HG03520 (cell line): ENCODE data around the gene SPTB.

ENCODE experiments used
- ATAC-seq: cut with Tn5 transposase; IDR thresholded peaks from one replicate; pipeline ENCODE4 v1.9.1; 2021; ENCODE audit warnings: mild to moderate bottlenecking, moderate library complexity; ENCODE audit not compliant: unreplicated experiment

Gene SPTB

DNA sequence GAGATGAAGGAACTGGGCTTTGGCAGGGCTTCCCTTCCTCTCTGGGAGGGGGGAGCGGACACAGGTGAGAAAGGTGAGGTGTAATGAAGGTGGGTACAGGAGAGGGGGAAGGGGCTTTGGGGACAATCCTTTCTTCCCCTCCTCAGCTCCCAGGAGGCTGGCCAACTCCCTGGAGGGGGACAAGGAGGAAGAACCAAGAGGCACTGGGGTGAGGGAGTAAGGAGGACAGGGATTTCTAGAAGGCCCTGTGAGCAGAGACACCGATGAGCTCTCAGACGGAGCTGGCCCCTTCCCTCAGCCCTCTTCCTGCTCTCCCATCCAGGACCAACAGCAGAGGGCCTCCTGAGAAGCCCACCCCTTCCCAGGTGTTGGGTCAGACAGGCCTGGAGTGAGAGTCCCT, 122.1 kb downstream of the SPTB start:
- no peak for ATAC-seq

DNA sequence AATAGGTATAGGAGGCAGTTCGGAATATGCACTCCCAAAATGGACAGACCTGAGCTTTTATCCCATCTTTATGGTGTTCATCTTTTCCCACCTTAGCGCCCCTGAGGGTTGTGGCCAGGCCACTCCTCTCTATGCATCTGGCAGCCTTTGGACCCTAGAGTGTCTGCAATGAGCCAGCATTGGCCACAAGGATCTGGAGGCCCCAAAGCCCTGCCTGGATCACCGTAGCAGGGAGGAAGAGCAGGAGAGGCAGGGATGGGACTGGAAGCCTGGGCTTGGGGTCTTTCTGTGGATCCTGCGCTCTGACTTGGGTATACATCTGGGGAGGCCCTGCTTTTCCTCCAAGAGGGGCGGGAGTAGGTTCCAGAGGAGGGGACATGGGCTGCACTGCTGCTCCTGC, 123.0 kb downstream of the SPTB start:
- ATAC-seq, result no peak

GRCh38 chr14:64755781-64756221, 123.9 kb downstream of the SPTB start:
- ATAC-seq, result no peak

- ATAC-seq, result no peak
Measured at GRCh38 chr14:64754685-64755084, 125.0 kb downstream of the SPTB start.

GRCh38 chr14:64753999-64754398, 125.7 kb downstream of the SPTB start:
- ATAC-seq, result no peak

DNA sequence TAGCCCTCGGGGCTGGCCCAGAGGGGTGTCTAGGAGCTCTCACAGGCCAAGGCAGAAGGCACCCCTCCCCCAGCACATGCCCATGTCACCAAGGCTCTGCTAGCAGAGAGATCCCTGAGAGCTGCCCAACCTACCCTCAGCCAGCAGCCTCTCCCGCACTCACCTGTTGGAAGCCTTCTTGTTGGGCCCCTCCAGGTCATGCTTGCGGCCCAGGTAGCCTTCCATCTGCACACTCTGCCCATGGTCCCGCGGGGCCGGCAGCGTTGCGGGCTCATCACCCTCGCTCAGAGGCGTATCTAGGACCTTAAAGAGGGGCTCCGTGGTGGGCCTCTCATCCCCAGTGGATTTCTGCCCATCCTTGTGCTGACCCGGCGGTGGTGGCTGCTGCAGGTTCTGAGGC, 126.3 kb downstream of the SPTB start:
- ATAC-seq, result no peak

- no peak for ATAC-seq
Measured at GRCh38 chr14:64752909-64753308, 126.8 kb downstream of the SPTB start.

DNA sequence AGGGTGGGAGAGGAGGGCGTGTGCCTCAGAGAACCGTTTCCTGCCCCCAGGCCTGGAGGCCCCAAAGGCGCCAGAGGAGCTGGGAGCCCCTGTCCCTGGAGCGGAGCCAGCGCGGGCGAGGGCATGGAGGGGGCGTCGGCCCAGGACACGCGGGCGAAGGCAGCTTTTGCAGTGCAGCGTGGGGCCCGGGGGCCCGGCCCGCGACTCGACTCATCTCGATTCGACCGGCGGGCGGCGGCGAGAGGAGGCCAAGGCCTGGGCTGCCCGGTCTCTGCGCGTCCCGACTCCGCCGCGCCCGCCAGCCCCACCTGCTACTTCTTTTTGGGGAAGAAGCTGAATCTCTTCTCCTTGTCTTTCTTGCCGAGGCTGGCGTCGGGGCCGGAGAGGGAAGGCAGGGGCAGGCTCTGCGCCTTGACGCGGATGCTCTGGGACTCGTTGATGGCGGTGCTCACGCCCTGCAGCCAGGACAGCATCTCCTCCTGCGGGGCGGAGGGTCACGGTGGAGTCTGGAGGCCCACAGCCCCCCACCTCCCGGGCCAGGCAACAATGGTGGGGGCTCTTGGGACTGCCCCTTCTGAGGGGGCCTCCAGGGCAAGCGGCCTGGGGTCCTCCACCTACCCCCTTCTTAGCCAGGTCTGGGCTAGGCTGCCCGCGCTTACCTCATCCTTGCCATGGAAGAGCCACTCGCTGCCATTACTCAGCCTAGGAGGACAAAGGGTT, 130.6 kb downstream of the SPTB start:
- ATAC-seq, result no peak

DNA sequence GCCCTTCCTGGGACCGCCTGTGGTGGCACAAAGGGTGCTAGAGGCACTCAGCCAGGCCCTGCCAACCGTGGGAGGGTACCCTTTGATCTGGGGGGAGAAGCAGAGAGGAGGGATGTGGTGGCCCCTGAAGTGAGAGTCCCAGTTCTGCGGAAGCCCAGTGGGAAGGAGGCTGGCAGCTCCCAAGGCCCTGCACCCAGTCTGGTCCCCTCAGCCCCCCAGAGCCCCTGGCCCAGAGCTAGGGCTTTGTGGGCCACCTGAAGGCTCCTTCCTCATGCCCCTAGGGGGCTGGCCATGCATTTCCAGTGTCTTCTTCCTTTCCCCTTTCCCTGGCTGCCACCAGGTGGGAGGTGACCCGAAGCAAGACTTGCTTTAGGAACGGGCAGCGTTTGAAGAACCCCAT, 131.2 kb downstream of the SPTB start:
- no peak for ATAC-seq

DNA sequence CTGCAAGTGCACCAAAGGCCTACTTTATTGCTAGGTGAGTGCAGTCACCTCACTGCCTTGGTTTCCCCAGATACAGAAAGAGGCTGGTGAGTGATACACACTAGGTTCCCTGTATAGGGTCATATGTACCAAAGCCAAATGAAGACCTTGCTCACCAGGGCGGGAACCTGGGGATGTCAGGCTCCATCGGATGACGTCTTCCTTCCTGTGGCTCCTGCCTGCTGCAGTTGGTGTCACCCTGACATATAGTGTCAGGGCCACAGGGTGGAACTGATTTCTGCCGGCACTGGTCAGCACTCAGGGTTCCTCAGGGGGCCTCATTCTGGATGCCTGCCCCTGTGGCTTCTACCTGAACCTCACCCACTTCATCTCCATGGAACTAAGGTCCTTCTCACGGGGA, 132.4 kb downstream of the SPTB start:
- ATAC-seq, result no peak

DNA sequence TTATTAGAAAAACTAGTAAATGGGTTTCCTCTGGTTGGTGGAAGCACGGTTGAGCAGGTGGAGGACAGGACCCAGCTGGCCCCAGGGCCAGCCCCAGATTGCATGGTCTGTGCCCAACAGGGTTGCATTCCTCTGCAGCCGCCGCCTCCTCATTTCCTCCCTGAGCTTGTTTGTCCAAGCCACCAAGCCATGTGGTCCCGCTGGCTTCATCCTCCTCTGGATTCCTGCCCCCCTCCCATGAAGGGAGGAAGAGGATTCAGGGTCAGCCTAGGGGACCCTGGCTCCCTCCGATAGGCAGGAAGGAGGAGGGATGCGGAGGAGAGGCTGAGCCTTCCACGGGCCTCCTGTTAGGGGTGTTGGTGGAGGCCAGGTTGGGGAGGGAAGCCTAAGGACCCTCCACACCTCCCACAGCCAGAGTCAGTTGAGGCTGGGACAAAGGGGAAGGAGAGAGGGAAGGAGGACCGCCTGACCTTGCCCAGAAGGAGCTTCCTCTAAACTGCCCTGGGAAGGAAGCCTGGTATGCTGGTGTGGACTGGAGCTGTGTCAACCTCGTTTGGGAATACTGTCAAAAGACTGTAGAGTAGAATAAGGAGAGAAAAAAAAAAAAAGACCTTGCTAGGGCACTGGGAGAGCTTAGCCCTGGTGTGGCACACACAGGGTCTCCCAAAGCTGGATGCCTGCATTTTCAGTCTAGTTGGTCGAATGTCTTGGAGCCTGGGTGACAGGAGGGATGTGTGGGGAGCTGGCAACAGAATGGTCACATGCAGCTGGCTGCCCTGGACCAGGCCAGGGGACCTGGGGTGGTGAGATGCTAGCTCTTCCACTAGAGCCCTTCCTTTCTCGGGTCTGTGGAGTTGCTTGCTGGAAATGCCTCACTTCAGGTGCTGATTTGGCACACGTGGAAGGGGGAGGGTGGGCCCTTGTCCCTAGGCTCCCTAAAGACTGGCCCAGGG, 133.1 kb downstream of the SPTB start:
- ATAC-seq, result no peak

GRCh38 chr14:64745511-64746091, 134.1 kb downstream of the SPTB start:
- no peak for ATAC-seq

- no peak for ATAC-seq
Measured at GRCh38 chr14:64743061-64743460, 136.6 kb downstream of the SPTB start.

DNA sequence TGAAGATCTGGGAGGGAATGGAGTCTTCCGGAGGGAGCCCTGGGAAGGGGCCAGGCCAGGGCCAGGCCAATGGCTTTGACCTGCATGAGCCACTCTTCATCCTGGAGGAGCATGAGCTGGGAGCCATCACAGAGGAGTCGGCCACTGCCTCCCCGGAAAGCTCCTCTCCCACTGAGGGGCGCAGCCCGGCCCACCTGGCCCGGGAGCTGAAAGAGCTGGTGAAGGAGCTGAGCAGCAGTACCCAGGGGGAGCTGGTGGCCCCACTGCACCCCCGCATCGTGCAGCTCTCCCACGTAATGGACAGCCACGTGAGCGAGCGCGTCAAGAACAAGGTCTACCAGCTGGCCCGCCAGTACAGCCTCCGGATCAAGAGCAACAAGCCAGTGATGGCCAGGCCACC, 137.7 kb downstream of the SPTB start:
- no peak for ATAC-seq

DNA sequence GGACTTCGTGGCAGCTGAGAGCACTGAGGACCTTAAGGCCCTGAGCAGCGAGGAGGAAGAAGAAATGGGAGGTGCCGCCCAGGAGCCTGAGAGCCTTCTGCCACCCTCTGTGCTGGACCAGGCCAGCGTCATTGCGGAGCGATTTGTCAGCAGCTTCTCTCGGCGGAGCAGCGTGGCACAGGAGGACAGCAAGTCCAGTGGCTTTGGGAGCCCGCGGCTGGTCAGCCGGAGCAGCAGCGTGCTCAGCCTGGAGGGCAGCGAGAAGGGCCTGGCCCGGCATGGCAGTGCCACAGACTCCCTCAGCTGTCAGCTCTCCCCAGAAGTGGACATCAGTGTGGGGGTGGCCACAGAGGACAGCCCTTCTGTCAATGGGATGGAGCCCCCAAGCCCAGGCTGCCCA, 138.5 kb downstream of the SPTB start:
- ATAC-seq, result no peak

- ATAC-seq, result no peak
Measured at GRCh38 chr14:64738281-64738804, 141.4 kb downstream of the SPTB start.

GRCh38 chr14:64737391-64738280, 142.1 kb downstream of the SPTB start:
- ATAC-seq, result no peak

DNA sequence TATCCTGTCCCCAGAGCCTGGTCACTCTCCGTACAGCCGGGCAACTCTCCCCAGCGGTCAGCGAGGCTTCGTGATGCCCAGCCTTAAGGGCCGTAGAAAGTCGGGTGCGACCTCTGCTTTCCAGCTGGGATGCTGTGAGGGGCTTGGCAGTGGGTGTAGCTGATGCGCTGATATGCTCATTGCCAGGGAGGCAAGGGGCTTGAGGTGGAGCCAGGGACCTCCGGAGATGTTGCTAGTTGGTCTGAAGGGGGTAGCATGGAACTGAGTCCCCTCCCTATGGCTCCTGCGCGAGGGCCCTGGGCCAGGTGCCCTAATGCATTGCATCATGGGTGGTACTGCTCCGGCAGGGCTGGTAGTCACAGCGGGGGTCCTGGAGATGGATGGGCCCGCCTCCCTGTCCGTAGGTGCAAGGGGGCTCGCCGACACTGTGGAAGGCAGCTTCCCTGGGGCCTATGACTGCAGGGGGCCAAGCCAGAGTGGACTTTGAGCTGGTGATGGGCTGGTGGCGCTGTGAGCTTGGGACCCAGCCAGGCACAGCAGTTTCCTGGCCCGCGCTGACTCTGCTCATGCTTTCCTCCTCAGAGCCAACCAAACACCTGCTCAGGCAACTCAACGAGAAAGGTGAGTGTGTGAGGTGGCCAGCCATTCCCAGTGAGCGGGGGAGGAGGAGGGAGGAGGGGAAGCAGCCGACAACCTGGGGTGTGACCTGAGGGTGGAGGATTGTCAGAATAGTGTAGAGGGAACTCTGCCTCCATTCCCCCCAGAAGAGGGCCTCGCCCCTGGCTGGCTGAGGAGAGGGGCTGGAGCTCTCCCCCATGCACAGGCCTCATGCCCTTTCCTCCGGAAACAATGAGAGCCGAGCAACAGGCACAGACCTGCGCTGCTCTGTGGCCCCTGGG, 143.2 kb downstream of the SPTB start:
- no peak for ATAC-seq

- no peak for ATAC-seq
Measured at GRCh38 chr14:64734990-64735389, 144.7 kb downstream of the SPTB start.
